GM20000 (cell line): ENCODE results near the gene KIAA1958.

ENCODE experiments used
- DNase-seq: peaks from one replicate; pipeline ENCODE4 v3.0.0; 2012; ENCODE audit warnings: low spot score
- TF ChIP-seq, protein P1 (sequence below): IDR thresholded peaks from 2 replicates; pipeline ENCODE4 v1.5.1; 2012; ENCODE audit warnings: mild to moderate bottlenecking, control low read depth; ENCODE audit errors: extremely low read depth, missing control alignments

The KIAA1958 gene

DNA sequence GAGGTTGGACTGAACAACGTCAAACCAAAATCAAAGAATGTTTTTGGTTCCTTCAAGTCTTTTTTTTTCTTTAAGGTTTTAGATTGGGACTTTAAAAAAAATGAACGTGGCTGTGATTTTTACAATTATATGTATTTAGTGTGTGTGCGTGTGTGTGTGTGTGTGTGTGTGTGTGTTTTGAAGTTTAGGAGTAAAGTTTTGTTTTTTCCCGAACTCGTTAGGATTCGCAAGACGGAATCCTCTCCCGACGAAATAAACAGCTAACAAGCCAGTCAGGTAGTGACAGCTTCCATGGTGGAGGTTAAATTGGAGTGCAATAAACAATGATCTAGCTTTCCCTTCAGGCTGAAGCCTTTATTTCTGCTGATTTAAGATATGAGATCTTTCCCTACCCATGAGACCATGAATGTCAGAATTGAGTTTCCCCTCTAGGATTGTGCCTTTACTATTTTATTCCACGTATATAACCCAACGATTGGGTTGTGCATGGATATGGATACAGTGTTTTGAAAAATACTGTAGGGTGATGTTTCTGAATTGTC, 1.2 kb downstream of the KIAA1958 start:
- TF ChIP-seq, protein P1, sequence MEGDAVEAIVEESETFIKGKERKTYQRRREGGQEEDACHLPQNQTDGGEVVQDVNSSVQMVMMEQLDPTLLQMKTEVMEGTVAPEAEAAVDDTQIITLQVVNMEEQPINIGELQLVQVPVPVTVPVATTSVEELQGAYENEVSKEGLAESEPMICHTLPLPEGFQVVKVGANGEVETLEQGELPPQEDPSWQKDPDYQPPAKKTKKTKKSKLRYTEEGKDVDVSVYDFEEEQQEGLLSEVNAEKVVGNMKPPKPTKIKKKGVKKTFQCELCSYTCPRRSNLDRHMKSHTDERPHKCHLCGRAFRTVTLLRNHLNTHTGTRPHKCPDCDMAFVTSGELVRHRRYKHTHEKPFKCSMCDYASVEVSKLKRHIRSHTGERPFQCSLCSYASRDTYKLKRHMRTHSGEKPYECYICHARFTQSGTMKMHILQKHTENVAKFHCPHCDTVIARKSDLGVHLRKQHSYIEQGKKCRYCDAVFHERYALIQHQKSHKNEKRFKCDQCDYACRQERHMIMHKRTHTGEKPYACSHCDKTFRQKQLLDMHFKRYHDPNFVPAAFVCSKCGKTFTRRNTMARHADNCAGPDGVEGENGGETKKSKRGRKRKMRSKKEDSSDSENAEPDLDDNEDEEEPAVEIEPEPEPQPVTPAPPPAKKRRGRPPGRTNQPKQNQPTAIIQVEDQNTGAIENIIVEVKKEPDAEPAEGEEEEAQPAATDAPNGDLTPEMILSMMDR = no peak
- DNase-seq = no peak

DNA sequence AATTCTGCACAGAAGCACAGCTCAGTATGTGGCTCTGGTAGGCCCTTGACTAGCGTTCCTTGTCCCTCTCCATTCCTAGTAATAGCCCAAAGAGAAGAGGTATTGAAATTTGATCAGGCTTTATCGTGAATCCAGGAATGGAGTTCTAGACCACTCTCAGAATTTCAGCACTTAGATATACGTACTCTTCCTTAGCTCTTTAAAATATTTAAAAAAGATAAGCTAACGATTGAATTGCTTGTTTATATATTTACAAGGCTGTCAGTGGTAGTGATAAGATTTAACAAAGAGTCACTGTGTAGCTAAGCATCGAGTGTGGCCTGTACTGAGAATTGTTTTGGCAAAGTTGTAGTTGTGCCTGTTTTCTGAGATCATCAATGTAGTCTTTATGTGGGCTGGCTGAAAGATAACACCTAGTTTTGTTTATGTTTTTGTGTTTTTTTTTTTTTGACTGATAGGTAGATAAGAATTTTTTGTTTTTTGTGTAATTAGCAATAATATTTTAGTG, 2.5 kb downstream of the KIAA1958 start:
- no peak for DNase-seq
- TF ChIP-seq, protein P1 = no peak

DNA sequence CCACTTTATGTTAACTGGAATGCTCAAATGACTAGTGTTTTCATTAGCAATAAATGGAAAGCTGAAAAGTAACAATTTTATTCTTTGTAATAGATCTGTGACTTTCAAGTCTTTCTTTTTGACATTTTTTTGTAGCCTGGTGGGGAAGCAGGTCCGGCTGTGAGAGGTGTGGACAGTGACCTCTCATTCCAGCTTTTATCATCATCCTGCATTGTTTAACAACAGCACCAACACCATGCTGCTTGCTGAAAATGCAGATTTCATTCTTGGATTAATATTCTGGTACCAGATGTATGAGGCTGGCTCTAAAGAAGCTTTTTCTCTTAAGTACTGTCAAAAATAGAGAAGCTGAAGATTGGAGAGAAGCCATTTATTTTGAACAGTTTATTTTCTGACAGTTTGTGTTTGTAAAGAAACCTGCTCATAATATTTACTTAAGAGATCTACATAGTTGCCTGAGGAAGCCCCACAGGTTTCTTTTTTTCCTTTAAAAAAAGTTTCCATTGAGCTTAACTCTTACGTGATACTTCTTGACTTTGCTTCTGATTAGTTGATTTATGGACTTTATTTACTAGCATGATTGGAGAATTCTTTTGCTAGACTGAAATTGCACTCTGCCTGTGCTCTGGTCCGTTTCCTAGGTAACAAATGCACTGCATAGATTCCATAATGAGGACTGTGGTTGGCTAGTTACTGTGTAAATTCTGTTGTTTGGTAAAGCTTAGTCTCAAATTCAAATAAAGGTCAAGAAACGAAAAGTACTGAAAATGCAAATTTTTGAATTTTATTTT, 3.4 kb downstream of the KIAA1958 start:
- TF ChIP-seq, protein P1 = no peak
- DNase-seq = no peak

DNA sequence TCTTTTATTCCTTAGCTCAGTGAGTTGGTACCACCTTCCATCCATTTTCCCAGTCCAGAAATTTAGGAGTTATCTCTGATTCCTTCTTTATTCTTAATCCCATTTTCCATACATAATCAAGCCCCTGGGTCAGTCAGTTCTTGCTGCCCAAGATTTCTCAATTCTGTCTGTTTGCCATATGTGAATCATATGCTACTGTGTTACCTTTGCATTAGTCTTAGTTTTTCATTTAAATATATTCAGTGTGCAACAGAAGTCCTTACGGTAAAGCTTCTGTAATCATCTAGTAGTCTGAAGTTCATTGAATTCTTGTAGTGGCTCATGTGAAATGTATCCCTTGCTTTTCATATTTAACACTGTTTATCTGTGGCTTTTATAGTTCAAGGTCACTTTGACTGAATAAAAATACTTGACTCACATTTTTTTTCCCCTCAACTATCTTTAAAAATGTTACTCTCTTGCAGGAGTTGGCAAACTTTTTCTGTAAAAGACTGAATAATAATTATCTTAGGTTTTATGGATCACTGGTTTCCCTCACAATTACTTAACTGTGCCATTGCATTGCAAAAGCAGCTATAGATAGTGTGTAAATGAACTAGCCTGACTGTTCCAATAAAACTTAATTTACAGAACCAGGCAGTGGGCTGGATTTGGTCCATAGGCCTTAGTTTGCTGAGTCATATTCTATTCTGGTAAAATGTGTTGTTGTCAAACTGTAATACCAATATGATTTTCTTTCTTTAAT, 6.9 kb downstream of the KIAA1958 start:
- TF ChIP-seq, protein P1 = no peak

DNA sequence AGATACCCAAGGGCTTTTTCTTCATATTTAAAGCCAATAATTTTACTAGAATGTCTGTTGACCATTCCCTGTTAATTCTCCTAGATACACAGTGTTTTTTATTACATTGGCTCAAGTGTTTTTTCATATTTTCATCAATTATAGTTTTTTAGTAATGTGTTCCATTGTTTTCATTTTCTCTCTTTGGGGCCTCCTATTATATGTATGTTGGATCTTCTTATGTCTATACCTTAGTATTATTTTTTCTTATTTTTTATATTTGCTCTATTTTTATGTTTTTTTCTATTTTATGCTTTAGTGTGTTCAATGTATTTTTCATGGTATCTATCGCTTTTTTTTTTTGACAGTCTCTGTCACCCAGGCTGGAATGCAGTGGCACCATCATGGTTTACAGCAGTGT, 7.5 kb downstream of the KIAA1958 start:
- no peak for DNase-seq

More for the DNA sequence above, 6.9 kb downstream of the KIAA1958 start:
- no peak for DNase-seq

DNA sequence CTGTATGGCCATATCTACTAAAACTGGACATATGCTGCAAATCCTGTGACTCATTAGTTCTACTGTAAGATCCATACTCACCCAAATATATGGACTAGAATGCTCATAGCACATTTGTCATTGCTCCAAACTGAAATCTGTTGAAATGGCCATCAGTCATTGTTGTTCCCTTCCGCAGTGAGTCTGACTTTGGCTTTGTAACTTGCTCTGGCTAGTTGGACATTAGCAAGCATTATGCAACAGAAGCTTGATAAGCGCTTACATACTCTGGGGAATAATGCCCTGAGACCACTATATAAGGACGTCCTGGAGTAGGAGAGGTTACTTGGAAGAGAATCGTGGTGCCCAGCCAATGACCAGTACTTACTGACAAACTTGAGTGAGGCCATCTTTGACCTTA, 9.0 kb downstream of the KIAA1958 start:
- TF ChIP-seq, protein P1 = no peak
- no peak for DNase-seq

More for the DNA sequence above, 7.5 kb downstream of the KIAA1958 start:
- TF ChIP-seq, protein P1 = no peak
